T-helper 2 cell treated with Interferon-gamma antibody and Interleukin-4, amounts not matched to agents 5 μg/mL and 100 μg/mL, for 36 hours (primary cell): ENCODE results near the gene ACSM6.

Experiments
- DNase-seq: peaks from one replicate; pipeline ENCODE4 v3.0.0; 2021; ENCODE audit warnings: low spot score
- H3K27ac Mint-ChIP-seq: one replicate; pipeline ENCODE4 v1.8.0; 2021; ENCODE audit warnings: mild to moderate bottlenecking, mixed read lengths
- H3K27me3 Mint-ChIP-seq: one replicate; pipeline ENCODE4 v1.8.0; 2021; ENCODE audit warnings: low read depth, mixed read lengths
- H3K36me3 Mint-ChIP-seq: one replicate; pipeline ENCODE4 v1.8.0; 2021; ENCODE audit warnings: low read depth, mixed read lengths
- H3K4me1 Mint-ChIP-seq: one replicate; pipeline ENCODE4 v1.8.0; 2021; ENCODE audit warnings: low read depth, mixed read lengths
- H3K4me3 Mint-ChIP-seq: one replicate; pipeline ENCODE4 v1.8.0; 2022; ENCODE audit warnings: mild to moderate bottlenecking, moderate library complexity, mixed read lengths
- H3K9me3 Mint-ChIP-seq: one replicate; pipeline ENCODE4 v1.8.0; 2021; ENCODE audit warnings: mixed read lengths

Gene ACSM6

GRCh38 chr10:95244152-95244551, 50.1 kb downstream of the ACSM6 start:
- no peaks in the 10 kb centered on the region for H3K9me3 Mint-ChIP-seq
- H3K4me3 Mint-ChIP-seq = no peak overlapping the region
- DNase-seq = no peak
- H3K36me3 Mint-ChIP-seq = peaks cover 12% of the 10 kb centered on the region
- peaks cover 55% of the 10 kb centered on the region for H3K4me1 Mint-ChIP-seq
- H3K27ac Mint-ChIP-seq = no peak overlapping the region
- no peaks in the 10 kb centered on the region for H3K27me3 Mint-ChIP-seq

- H3K27ac Mint-ChIP-seq = peak overlapping the region; percentile 76
- peaks cover 3% of the 10 kb centered on the region for H3K36me3 Mint-ChIP-seq
- H3K9me3 Mint-ChIP-seq = no peaks in the 10 kb centered on the region
- H3K4me1 Mint-ChIP-seq = peaks cover 46% of the 10 kb centered on the region
- peak overlapping the region; percentile 44 for H3K4me3 Mint-ChIP-seq
- no peaks in the 10 kb centered on the region for H3K27me3 Mint-ChIP-seq
- peak; percentile 33 for DNase-seq
Observed at GRCh38 chr10:95245425-95246055, 51.5 kb downstream of the ACSM6 start.

GRCh38 chr10:95246582-95247051, 52.6 kb downstream of the ACSM6 start:
- peak; percentile 49 for DNase-seq
- peaks cover 3% of the 10 kb centered on the region for H3K36me3 Mint-ChIP-seq
- H3K27ac Mint-ChIP-seq = no peak overlapping the region
- H3K4me1 Mint-ChIP-seq = peaks cover 38% of the 10 kb centered on the region
- no peaks in the 10 kb centered on the region for H3K27me3 Mint-ChIP-seq
- no peak overlapping the region for H3K4me3 Mint-ChIP-seq
- no peaks in the 10 kb centered on the region for H3K9me3 Mint-ChIP-seq

- no peak for DNase-seq
- Mint-ChIP-seq H3K4me1 (peaks cover 35% of the 10 kb centered on the region), H3K36me3 (peaks cover 3% of the 10 kb centered on the region), H3K4me3 (no peak overlapping the region), H3K27me3 (peaks cover 5% of the 10 kb centered on the region), H3K9me3 (no peaks in the 10 kb centered on the region), H3K27ac (no peak overlapping the region)
Observed at GRCh38 chr10:95247200-95247880, 53.3 kb downstream of the ACSM6 start.

- peaks cover 3% of the 10 kb centered on the region for H3K36me3 Mint-ChIP-seq
- peaks cover 37% of the 10 kb centered on the region for H3K4me1 Mint-ChIP-seq
- no peak overlapping the region for H3K4me3 Mint-ChIP-seq
- no peak for DNase-seq
- no peaks in the 10 kb centered on the region for H3K9me3 Mint-ChIP-seq
- no peak overlapping the region for H3K27ac Mint-ChIP-seq
- peaks cover 12% of the 10 kb centered on the region for H3K27me3 Mint-ChIP-seq
Observed at GRCh38 chr10:95247881-95248583, 54.0 kb downstream of the ACSM6 start.

GRCh38 chr10:95248989-95249388, 55.0 kb downstream of the ACSM6 start:
- no peak for DNase-seq
- H3K4me1 Mint-ChIP-seq = peaks cover 31% of the 10 kb centered on the region
- H3K27me3 Mint-ChIP-seq = peaks cover 15% of the 10 kb centered on the region
- H3K27ac Mint-ChIP-seq = no peak overlapping the region
- H3K4me3 Mint-ChIP-seq = no peak overlapping the region
- H3K36me3 Mint-ChIP-seq = no peaks in the 10 kb centered on the region
- H3K9me3 Mint-ChIP-seq = no peaks in the 10 kb centered on the region

GRCh38 chr10:95249467-95249866, 55.4 kb downstream of the ACSM6 start:
- H3K4me3 Mint-ChIP-seq = no peak overlapping the region
- DNase-seq = no peak
- H3K4me1 Mint-ChIP-seq = peaks cover 29% of the 10 kb centered on the region
- H3K27me3 Mint-ChIP-seq = peaks cover 15% of the 10 kb centered on the region
- H3K36me3 Mint-ChIP-seq = no peaks in the 10 kb centered on the region
- H3K27ac Mint-ChIP-seq = no peak overlapping the region
- H3K9me3 Mint-ChIP-seq = no peaks in the 10 kb centered on the region

- Mint-ChIP-seq H3K27ac (no peak overlapping the region), H3K9me3 (peaks cover 2% of the 10 kb centered on the region), H3K36me3 (no peaks in the 10 kb centered on the region), H3K27me3 (peaks cover 21% of the 10 kb centered on the region), H3K4me3 (no peak overlapping the region), H3K4me1 (peaks cover 22% of the 10 kb centered on the region)
- no peak for DNase-seq
Observed at GRCh38 chr10:95250856-95251255, 56.8 kb downstream of the ACSM6 start.

GRCh38 chr10:95253007-95253406, 59.0 kb downstream of the ACSM6 start:
- DNase-seq = no peak
- peaks cover 9% of the 10 kb centered on the region for H3K9me3 Mint-ChIP-seq
- peaks cover 3% of the 10 kb centered on the region for H3K36me3 Mint-ChIP-seq
- H3K27me3 Mint-ChIP-seq = peaks cover 21% of the 10 kb centered on the region
- H3K27ac Mint-ChIP-seq = no peak overlapping the region
- H3K4me3 Mint-ChIP-seq = no peak overlapping the region
- peaks cover 7% of the 10 kb centered on the region for H3K4me1 Mint-ChIP-seq

GRCh38 chr10:95253686-95254085, 59.6 kb downstream of the ACSM6 start:
- no peak for DNase-seq
- Mint-ChIP-seq H3K27ac (no peak overlapping the region), H3K9me3 (peaks cover 9% of the 10 kb centered on the region), H3K4me1 (peaks cover 7% of the 10 kb centered on the region), H3K27me3 (peaks cover 21% of the 10 kb centered on the region), H3K36me3 (peaks cover 5% of the 10 kb centered on the region), H3K4me3 (no peak overlapping the region)

- DNase-seq = no peak
- H3K27ac Mint-ChIP-seq = no peak overlapping the region
- H3K27me3 Mint-ChIP-seq = peaks cover 21% of the 10 kb centered on the region
- peaks cover 7% of the 10 kb centered on the region for H3K4me1 Mint-ChIP-seq
- peaks cover 9% of the 10 kb centered on the region for H3K9me3 Mint-ChIP-seq
- no peak overlapping the region for H3K4me3 Mint-ChIP-seq
- peaks cover 5% of the 10 kb centered on the region for H3K36me3 Mint-ChIP-seq
Observed at GRCh38 chr10:95254629-95255028, 60.6 kb downstream of the ACSM6 start.

GRCh38 chr10:95256268-95256667, 62.2 kb downstream of the ACSM6 start:
- H3K27ac Mint-ChIP-seq = no peak overlapping the region
- DNase-seq = no peak
- peaks cover 9% of the 10 kb centered on the region for H3K9me3 Mint-ChIP-seq
- no peak overlapping the region for H3K4me3 Mint-ChIP-seq
- H3K27me3 Mint-ChIP-seq = peaks cover 21% of the 10 kb centered on the region
- H3K36me3 Mint-ChIP-seq = peaks cover 5% of the 10 kb centered on the region
- H3K4me1 Mint-ChIP-seq = peaks cover 7% of the 10 kb centered on the region

GRCh38 chr10:95257849-95258248, 63.8 kb downstream of the ACSM6 start:
- no peak for DNase-seq
- Mint-ChIP-seq H3K9me3 (peaks cover 9% of the 10 kb centered on the region), H3K27me3 (peaks cover 11% of the 10 kb centered on the region), H3K27ac (no peak overlapping the region), H3K36me3 (peaks cover 5% of the 10 kb centered on the region), H3K4me3 (no peak overlapping the region), H3K4me1 (peaks cover 5% of the 10 kb centered on the region)

GRCh38 chr10:95260397-95260881, 66.4 kb downstream of the ACSM6 start:
- H3K4me3 Mint-ChIP-seq = no peak overlapping the region
- H3K4me1 Mint-ChIP-seq = peaks cover 2% of the 10 kb centered on the region
- DNase-seq = no peak
- H3K9me3 Mint-ChIP-seq = peaks cover 9% of the 10 kb centered on the region
- peaks cover 11% of the 10 kb centered on the region for H3K36me3 Mint-ChIP-seq
- H3K27ac Mint-ChIP-seq = no peak overlapping the region
- H3K27me3 Mint-ChIP-seq = peaks cover 2% of the 10 kb centered on the region
